Measurements from ENCODE around the gene ZNRD2.

DNA sequence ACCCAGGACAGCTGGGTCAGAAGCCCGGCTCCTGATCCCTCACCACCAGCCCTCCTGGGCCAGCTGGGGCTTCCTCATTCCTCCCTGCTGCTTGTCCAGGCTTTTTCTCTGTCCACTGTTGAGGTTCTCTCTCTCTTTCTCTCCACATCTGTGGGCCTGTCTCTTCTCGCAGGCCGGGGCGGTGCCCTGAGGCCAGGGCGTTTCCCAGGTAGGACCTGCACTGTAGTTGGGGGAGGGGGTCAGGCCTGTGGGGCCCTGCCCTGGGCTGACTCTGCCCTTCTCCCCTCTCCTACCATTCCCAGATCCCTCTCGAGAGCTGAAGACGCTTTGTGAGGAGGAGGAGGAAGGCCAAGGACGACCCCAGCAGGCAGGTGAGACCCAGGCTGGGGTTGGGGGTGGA, 10.5 kb downstream of the ZNRD2 start:
- TF ChIP-seq TAF1 (IDR thresholded peaks at IDR 0.05; ENCODE audit: low read depth) (no peak), CEBPB (IDR thresholded peaks at IDR 0.05) (no peak), CREB1 (IDR thresholded peaks at IDR 0.05; ENCODE audit: low read depth) (no peak), EGR1 (IDR thresholded peaks at IDR 0.05) (no peak), REST (IDR thresholded peaks at IDR 0.05; ENCODE audit: low read depth) (no peak), YY1 (IDR thresholded peaks at IDR 0.05; ENCODE audit: low read depth) (no peak), EP300 (IDR thresholded peaks at IDR 0.05; ENCODE audit: borderline replicate concordance) (no peak)
- TF ChIP-seq, protein P1, sequence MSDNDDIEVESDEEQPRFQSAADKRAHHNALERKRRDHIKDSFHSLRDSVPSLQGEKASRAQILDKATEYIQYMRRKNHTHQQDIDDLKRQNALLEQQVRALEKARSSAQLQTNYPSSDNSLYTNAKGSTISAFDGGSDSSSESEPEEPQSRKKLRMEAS (IDR thresholded peaks at IDR 0.05) = no peak
